ENCODE measurements around the gene TBRG4.

DNA sequence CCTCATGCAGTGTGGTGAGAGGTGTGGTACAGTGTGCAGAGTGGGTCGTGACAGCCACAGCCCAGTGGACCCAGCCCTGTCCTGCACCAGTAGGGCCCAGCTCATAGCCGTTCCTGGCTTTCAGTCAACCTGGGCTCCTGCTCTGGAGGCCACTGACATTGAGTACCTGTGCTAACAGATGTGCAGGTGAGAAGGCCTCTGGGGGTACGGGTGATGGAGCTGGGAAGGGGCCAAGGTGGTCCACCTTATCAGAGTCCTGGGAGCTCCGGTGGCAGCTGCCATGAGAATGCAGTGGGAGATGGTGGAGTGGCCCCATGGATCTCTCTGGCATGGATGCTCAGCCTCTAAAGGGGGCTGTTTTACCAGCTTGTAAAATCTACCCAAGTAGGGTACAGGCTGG, 6.1 kb upstream of the TBRG4 start:
- TF ChIP-seq, protein P1, sequence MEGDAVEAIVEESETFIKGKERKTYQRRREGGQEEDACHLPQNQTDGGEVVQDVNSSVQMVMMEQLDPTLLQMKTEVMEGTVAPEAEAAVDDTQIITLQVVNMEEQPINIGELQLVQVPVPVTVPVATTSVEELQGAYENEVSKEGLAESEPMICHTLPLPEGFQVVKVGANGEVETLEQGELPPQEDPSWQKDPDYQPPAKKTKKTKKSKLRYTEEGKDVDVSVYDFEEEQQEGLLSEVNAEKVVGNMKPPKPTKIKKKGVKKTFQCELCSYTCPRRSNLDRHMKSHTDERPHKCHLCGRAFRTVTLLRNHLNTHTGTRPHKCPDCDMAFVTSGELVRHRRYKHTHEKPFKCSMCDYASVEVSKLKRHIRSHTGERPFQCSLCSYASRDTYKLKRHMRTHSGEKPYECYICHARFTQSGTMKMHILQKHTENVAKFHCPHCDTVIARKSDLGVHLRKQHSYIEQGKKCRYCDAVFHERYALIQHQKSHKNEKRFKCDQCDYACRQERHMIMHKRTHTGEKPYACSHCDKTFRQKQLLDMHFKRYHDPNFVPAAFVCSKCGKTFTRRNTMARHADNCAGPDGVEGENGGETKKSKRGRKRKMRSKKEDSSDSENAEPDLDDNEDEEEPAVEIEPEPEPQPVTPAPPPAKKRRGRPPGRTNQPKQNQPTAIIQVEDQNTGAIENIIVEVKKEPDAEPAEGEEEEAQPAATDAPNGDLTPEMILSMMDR (conservative IDR thresholded peaks at IDR 0.05): no peak
- no peak for TF ChIP-seq ZFX (IDR thresholded peaks at IDR 0.05)
